B cell (primary cell): Measurements from ENCODE around the gene REEP6. TPM values are rescaled to one million over a fixed set of nuclear protein-coding genes. Genes with fewer than 3 reads are reported as not detected.
"Not testable (repeated sequence)": the region's sequence is repeated elsewhere in the genome, so short reads cannot be mapped to it uniquely, and the experiment has no call there.

ENCODE experiments used
- ATAC-seq: fragments of 200-7000 bp; cut with Tn5 transposase; one replicate; pipeline ENCODE4 v1.10.0; 2021; ENCODE audit warnings: low read depth, mild to moderate bottlenecking, moderate number of reproducible peaks, moderate library complexity
- CTCF ChIA-PET: fragments of 350-600 bp; sonication (Branson Sonifier 250); formaldehyde crosslinking; loops from one replicate; lab custom pipeline; 2021; ENCODE audit warnings: antibody characterized with exemption, inconsistent platforms; lab: Charles Lee
- POLR2A ChIA-PET: fragments of 350-600 bp; sonication (Branson Sonifier 250); formaldehyde crosslinking; loops from one replicate; lab custom pipeline; 2021; ENCODE audit warnings: antibody characterized with exemption; lab: Charles Lee
- DNase-seq: peaks from one replicate; pipeline ENCODE4 v3.0.0; 2013
- H2AFZ ChIP-seq: 2 replicates; pipeline ENCODE4 v1.6.1; 2012; ENCODE audit warnings: mild to moderate bottlenecking, low read depth, low read length; ENCODE audit not compliant: insufficient read depth, poor library complexity, severe bottlenecking
- H3K27ac ChIP-seq, 2 donors: 1 replicate in 1 of 2; 2 replicates in 1 of 2; pipeline ENCODE4 v1.5.1; 2012 to 2013; ENCODE audit warnings: low read length in 2 of 2, mild to moderate bottlenecking in 2 of 2, moderate library complexity in 1 of 2
- H3K27me3 ChIP-seq, 4 experiments: fragments of 200-600 bp in 1 of 4; sonication (generic) in 1 of 4; replicated peaks in 1 of 4; 1 replicate in 2 of 4; 2 replicates in 2 of 4; pipeline versions ENCODE4 v1.6.1 to v1.7.0; 2013 to 2016; ENCODE audit warnings: low read length in 3 of 4, mild to moderate bottlenecking in 2 of 4, mixed read lengths in 1 of 4, moderate library complexity in 1 of 4; ENCODE audit not compliant: insufficient read depth in 4 of 4, control insufficient read depth in 3 of 4; ENCODE audit errors: control extremely low read depth in 1 of 4
- H3K36me3 ChIP-seq, 2 experiments: replicated peaks in 1 of 2; 1 replicate in 1 of 2; 2 replicates in 1 of 2; pipeline versions ENCODE4 v1.6.1 to v1.7.1; 2013; ENCODE audit warnings: low read length in 1 of 2; ENCODE audit not compliant: insufficient read depth in 2 of 2, control insufficient read depth in 1 of 2; ENCODE audit errors: control extremely low read depth in 1 of 2, extremely low read depth in 1 of 2
- H3K4me1 ChIP-seq, 2 donors: fragments of 200-600 bp in 1 of 2; sonication (generic) in 1 of 2; 1 replicate in 1 of 2; 2 replicates in 1 of 2; pipeline versions ENCODE4 v1.5.1 to v1.6.1; 2013 to 2017; ENCODE audit warnings: low read length in 2 of 2; ENCODE audit not compliant: control insufficient read depth in 2 of 2, insufficient read depth in 2 of 2
- H3K4me2 ChIP-seq: replicated peaks from 2 replicates; pipeline ENCODE3; 2012; ENCODE audit warnings: mild to moderate bottlenecking, low read depth, low read length; ENCODE audit not compliant: poor library complexity, severe bottlenecking
- H3K4me3 ChIP-seq, 5 experiments: fragments of 200-600 bp in 1 of 5; sonication (generic) in 1 of 5; 1 replicate in 3 of 5; 2 replicates in 2 of 5; pipeline versions ENCODE4 v1.5.1 to v1.7.0; 2011 to 2016; ENCODE audit warnings: low read length in 4 of 5, mild to moderate bottlenecking in 4 of 5, low read depth in 2 of 5, control low read depth in 1 of 5, moderate library complexity in 1 of 5; ENCODE audit not compliant: insufficient read depth in 1 of 5; ENCODE audit errors: control extremely low read depth in 1 of 5, extremely low read depth in 1 of 5
- H3K79me2 ChIP-seq: fragments of 200-600 bp; sonication (generic); one replicate; pipeline ENCODE4 v1.6.0; 2016; ENCODE audit warnings: low read length; ENCODE audit not compliant: control insufficient read depth, insufficient read depth
- H3K9ac ChIP-seq: fragments of 200-600 bp; sonication (generic); 2 replicates; pipeline ENCODE4 v1.6.1; 2017; ENCODE audit warnings: mild to moderate bottlenecking, low read length, moderate library complexity
- H3K9me3 ChIP-seq, 3 donors: one replicate each; pipeline versions ENCODE4 v1.6.1 to v1.7.1; 2013; ENCODE audit warnings: low read length in 2 of 3; ENCODE audit not compliant: control insufficient read depth in 2 of 3, insufficient read depth in 1 of 3; ENCODE audit errors: control extremely low read depth in 1 of 3
- H4K20me1 ChIP-seq: 2 replicates; pipeline ENCODE4 v1.6.0; 2012; ENCODE audit warnings: mild to moderate bottlenecking, low read length; ENCODE audit not compliant: insufficient read depth, control insufficient read depth, poor library complexity, severe bottlenecking
- H3K27ac Mint-ChIP-seq: one replicate; pipeline ENCODE4 v1.8.0; 2021; ENCODE audit warnings: mixed read lengths
- H3K27me3 Mint-ChIP-seq: one replicate; pipeline ENCODE4 v1.8.0; 2021; ENCODE audit warnings: mixed read lengths
- H3K4me1 Mint-ChIP-seq: one replicate; pipeline ENCODE4 v1.8.0; 2021; ENCODE audit warnings: mixed read lengths
- H3K4me3 Mint-ChIP-seq: one replicate; pipeline ENCODE4 v1.8.0; 2021; ENCODE audit warnings: mixed read lengths
- H3K9me3 Mint-ChIP-seq: one replicate; pipeline ENCODE4 v1.8.0; 2022; ENCODE audit warnings: mixed read lengths; ENCODE audit not compliant: insufficient read depth
- EZH2 ChIP-seq: IDR thresholded peaks from 2 replicates; pipeline ENCODE4 v1.6.1; 2012; ENCODE audit warnings: borderline replicate concordance, low read depth, mild to moderate bottlenecking, moderate library complexity, low read length; ENCODE audit not compliant: insufficient read depth, poor library complexity, severe bottlenecking
- WGBS: methylation state at CpG from one replicate; pipeline ENCODE4 v1.1.5; 2013; ENCODE audit warnings: missing lambda C conversion rate; ENCODE audit not compliant: insufficient coverage; 5-methylcytosine and 5-hydroxymethylcytosine counted together
- intact Hi-C: fragments of 100-400 bp; cut with micrococcal nuclease; formaldehyde crosslinking; loops from one replicate; pipeline ENCODE4 v1.10.0; 2022
- polyA plus RNA-seq: library from polyadenylated mRNA; depleted of rRNA; stranded (reverse); fragments of >200 nt; gene quantifications from 2 replicates; pipeline ENCODE4 v1.2.3, GENCODE V29; 2012
- total RNA-seq, 2 donors: library from RNA; stranded (reverse); fragments of 120-200 nt in 1 of 2; gene quantifications; 1 replicate in 1 of 2; 2 replicates in 1 of 2; pipeline versions ENCODE4 v1.2.3 to v1.2.4, GENCODE V29; 2013 to 2022
- TF ChIP-seq, protein P1 (sequence below): fragments of 200-600 bp; IDR thresholded peaks from one replicate; pipeline ENCODE4 v1.8.0; 2022; ENCODE audit warnings: antibody characterized with exemption, mild to moderate bottlenecking

REEP6 gene
- total and polyA plus RNA-seq, 2 donors (not counting 1 experiment from before 2014, with no cell fraction given): 0.64 to 1.1 TPM

GRCh38 chr19:1475751-1476437 is 15.1 kb upstream of the REEP6 start:
- Histone ChIP-seq H4K20me1 (peaks cover 62% of the 10 kb centered on the region), H3K27me3 (peaks cover 0 to 22% (median 10%) of the 10 kb centered on the region in 4 experiments), H3K4me2 (no peak overlapping the region), H3K9me3 (no peaks in the 10 kb centered on the region), H3K9ac (no peak overlapping the region), H3K4me3 (no peak overlapping the region), H3K27ac (no peak overlapping the region), H3K36me3 (peaks cover 0 to 4% of the 10 kb centered on the region in 2 experiments), H2AFZ (no peak overlapping the region), H3K79me2 (peaks cover 33% of the 10 kb centered on the region), H3K4me1 (peaks cover 25 to 36% of the 10 kb centered on the region in 2 donors)
- no peak overlapping the region for H3K27ac Mint-ChIP-seq
- DNase-seq: no peak
- no peak for ATAC-seq
- TF ChIP-seq, protein P1, sequence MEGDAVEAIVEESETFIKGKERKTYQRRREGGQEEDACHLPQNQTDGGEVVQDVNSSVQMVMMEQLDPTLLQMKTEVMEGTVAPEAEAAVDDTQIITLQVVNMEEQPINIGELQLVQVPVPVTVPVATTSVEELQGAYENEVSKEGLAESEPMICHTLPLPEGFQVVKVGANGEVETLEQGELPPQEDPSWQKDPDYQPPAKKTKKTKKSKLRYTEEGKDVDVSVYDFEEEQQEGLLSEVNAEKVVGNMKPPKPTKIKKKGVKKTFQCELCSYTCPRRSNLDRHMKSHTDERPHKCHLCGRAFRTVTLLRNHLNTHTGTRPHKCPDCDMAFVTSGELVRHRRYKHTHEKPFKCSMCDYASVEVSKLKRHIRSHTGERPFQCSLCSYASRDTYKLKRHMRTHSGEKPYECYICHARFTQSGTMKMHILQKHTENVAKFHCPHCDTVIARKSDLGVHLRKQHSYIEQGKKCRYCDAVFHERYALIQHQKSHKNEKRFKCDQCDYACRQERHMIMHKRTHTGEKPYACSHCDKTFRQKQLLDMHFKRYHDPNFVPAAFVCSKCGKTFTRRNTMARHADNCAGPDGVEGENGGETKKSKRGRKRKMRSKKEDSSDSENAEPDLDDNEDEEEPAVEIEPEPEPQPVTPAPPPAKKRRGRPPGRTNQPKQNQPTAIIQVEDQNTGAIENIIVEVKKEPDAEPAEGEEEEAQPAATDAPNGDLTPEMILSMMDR: no peak
- TF ChIP-seq EZH2: no peak
- POLR2A ChIA-PET: interaction anchor here (0.8 kb wide), 1 partner anchor 22 kb away, joined by 10 read pairs; no protein-coding TSS in a partner anchor
- 98% methylated on average over 31 of the region's 31 CpGs for WGBS
- H3K27me3 Mint-ChIP-seq: peaks cover 3% of the 10 kb centered on the region
- intact Hi-C loops: no loop called here
- H3K4me3 Mint-ChIP-seq: no peak overlapping the region
- CTCF ChIA-PET: interaction anchor here (1.1 kb wide), 1 partner anchor 32 kb away, joined by 3 read pairs; no protein-coding TSS in a partner anchor
- H3K9me3 Mint-ChIP-seq: no peaks in the 10 kb centered on the region
- H3K4me1 Mint-ChIP-seq: peaks cover 27% of the 10 kb centered on the region

DNA sequence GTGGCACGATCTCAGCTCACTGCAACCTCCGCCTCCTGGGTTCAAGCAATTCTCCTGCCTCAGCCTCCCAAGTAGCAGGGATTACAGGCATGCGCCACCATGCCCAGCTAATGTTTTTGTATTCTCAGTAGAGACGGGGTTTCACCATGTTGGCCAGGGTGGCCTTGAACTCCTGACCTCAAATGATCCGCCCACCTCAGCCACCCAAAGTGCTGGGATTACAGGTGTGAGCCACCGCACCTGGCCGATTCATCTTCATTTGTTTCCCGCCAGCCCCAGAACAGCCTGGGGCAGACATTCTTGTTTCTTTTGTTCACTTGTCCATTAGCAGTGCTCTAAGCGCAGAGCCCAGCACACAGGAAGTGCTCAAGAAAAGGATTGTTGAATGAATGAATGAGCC is 13.9 kb upstream of the REEP6 start:
- H3K4me3 ChIP-seq, H3K27ac Mint-ChIP-seq, H3K9ac ChIP-seq, H3K27ac ChIP-seq, H3K27me3 Mint-ChIP-seq, H3K4me2 ChIP-seq, H3K9me3 ChIP-seq, POLR2A ChIA-PET, intact Hi-C loops, CTCF ChIA-PET, DNase-seq, H3K36me3 ChIP-seq, H2AFZ ChIP-seq, ATAC-seq, H3K9me3 Mint-ChIP-seq: not testable (repeated sequence)
- Histone ChIP-seq H4K20me1 (peaks cover 50% of the 10 kb centered on the region), H3K4me1 (peaks cover 13 to 24% of the 10 kb centered on the region in 2 donors), H3K79me2 (peaks cover 30% of the 10 kb centered on the region), H3K27me3 (peaks cover 0 to 10% (median 5%) of the 10 kb centered on the region in 4 experiments)
- peak overlapping the region; percentile 39 for H3K4me3 Mint-ChIP-seq
- WGBS: 92% methylated on average over 6 of the region's 9 CpGs
- H3K4me1 Mint-ChIP-seq: peaks cover 17% of the 10 kb centered on the region
